H1 (cell line): ENCODE measurements around the gene RAB34. TPM values are rescaled to one million over a fixed set of nuclear protein-coding genes. Genes with fewer than 3 reads are reported as not detected.

Experiments
- CTCF ChIA-PET: fragments of 300-600 bp; sonication (Branson Sonifier 250); formaldehyde crosslinking; loops from one replicate; lab custom pipeline; 2021; ENCODE audit not compliant: partially characterized antibody; lab: Charles Lee
- POLR2A ChIA-PET: fragments of 300-600 bp; sonication (Branson Sonifier 250); formaldehyde crosslinking; loops from one replicate; lab custom pipeline; 2021; ENCODE audit warnings: inconsistent platforms; ENCODE audit not compliant: partially characterized antibody; lab: Charles Lee
- DNase-seq, 2 experiments: peaks; one replicate each; pipeline versions ENCODE4 v3.0.0 to v3.0.0-alpha.2; 2010 to 2022; ENCODE audit warnings: low spot score in 2 of 2, low read depth in 1 of 2, mixed read lengths in 1 of 2
- FAIRE-seq: peaks from 2 replicates; lab custom pipeline; 2011; peaks lifted over from hg19 to GRCh38; lab: Jason Lieb, UNC
- H2AFZ ChIP-seq: 2 replicates; pipeline ENCODE4 v1.8.1; 2012; ENCODE audit warnings: low read length, inconsistent platforms
- H2AK5ac ChIP-seq: 2 replicates; pipeline ENCODE4 v1.6.1; 2013; ENCODE audit warnings: low read depth, low read length
- H2BK120ac ChIP-seq: replicated peaks from 2 replicates; pipeline ENCODE3; 2013; ENCODE audit warnings: low read depth, low read length, inconsistent platforms
- H2BK12ac ChIP-seq: 2 replicates; pipeline ENCODE4 v1.6.1; 2013; ENCODE audit warnings: low read depth, low read length
- H2BK15ac ChIP-seq: 2 replicates; pipeline ENCODE4 v1.6.1; 2013; ENCODE audit warnings: low read length
- H2BK20ac ChIP-seq: 2 replicates; pipeline ENCODE4 v1.6.1; 2013; ENCODE audit warnings: low read length
- H2BK5ac ChIP-seq: 2 replicates; pipeline ENCODE4 v1.6.1; 2013; ENCODE audit warnings: low read depth, low read length
- H3K14ac ChIP-seq: 2 replicates; pipeline ENCODE4 v1.6.1; 2013; ENCODE audit warnings: inconsistent platforms; ENCODE audit not compliant: insufficient read length
- H3K18ac ChIP-seq: 2 replicates; pipeline ENCODE4 v1.6.1; 2013; ENCODE audit warnings: low read length; ENCODE audit errors: extremely low read depth
- H3K23ac ChIP-seq: 2 replicates; pipeline ENCODE4 v1.6.1; 2013; ENCODE audit warnings: inconsistent platforms; ENCODE audit not compliant: insufficient read length
- H3K23me2 ChIP-seq: 2 replicates; pipeline ENCODE4 v1.6.1; 2013; ENCODE audit warnings: low read depth, low read length
- H3K27ac ChIP-seq: 2 replicates; pipeline ENCODE4 v1.6.1; 2011; ENCODE audit warnings: low read depth, low read length, inconsistent platforms
- H3K27me3 ChIP-seq, 4 experiments: replicated peaks in 1 of 4; 1 replicate in 1 of 4; 2 replicates in 3 of 4; pipeline versions ENCODE4 v1.6.1 to v1.8.1; 2011 to 2013; ENCODE audit warnings: low read length in 3 of 4, mild to moderate bottlenecking in 3 of 4, inconsistent platforms in 2 of 4, mixed read lengths in 2 of 4, moderate library complexity in 1 of 4; ENCODE audit not compliant: control insufficient read depth in 3 of 4, insufficient read depth in 3 of 4; ENCODE audit errors: extremely low read depth in 1 of 4
- H3K36me3 ChIP-seq, 4 experiments: 2 replicates each; pipeline versions ENCODE4 v1.6.1 to v1.8.1; 2011 to 2013; ENCODE audit warnings: mild to moderate bottlenecking in 4 of 4, low read length in 3 of 4, moderate library complexity in 2 of 4, control low read depth in 1 of 4, inconsistent platforms in 1 of 4; ENCODE audit not compliant: insufficient read depth in 4 of 4, control insufficient read depth in 2 of 4
- H3K4ac ChIP-seq: replicated peaks from 2 replicates; pipeline ENCODE3; 2013; ENCODE audit warnings: low read length, low read depth, mixed read lengths, inconsistent platforms; ENCODE audit not compliant: insufficient read length
- H3K4me1 ChIP-seq, 4 experiments: replicated peaks in 1 of 4; 1 replicate in 1 of 4; 2 replicates in 3 of 4; pipeline versions ENCODE4 v1.6.1 to v1.8.1; 2011 to 2013; ENCODE audit warnings: low read length in 3 of 4, inconsistent platforms in 2 of 4, mixed read lengths in 1 of 4; ENCODE audit not compliant: insufficient read depth in 4 of 4, control insufficient read depth in 3 of 4
- H3K4me2 ChIP-seq, 2 experiments: 2 replicates each; pipeline versions ENCODE4 v1.6.1 to v1.8.1; 2011 to 2013; ENCODE audit warnings: low read depth in 2 of 2, low read length in 2 of 2, control low read depth in 1 of 2, inconsistent platforms in 1 of 2, mild to moderate bottlenecking in 1 of 2; ENCODE audit not compliant: insufficient read depth in 1 of 2
- H3K4me3 ChIP-seq, 4 experiments: fragments of 200-600, 300-600 bp in 1 of 4; sonication (generic), shearing (Covaris generic), sonication (Bioruptor Twin) in 1 of 4; 2 replicates each; pipeline versions ENCODE4 v1.5.1 to v1.8.1; 2011 to 2016; ENCODE audit warnings: low read length in 4 of 4, low read depth in 3 of 4, control low read depth in 2 of 4, inconsistent platforms in 2 of 4, mild to moderate bottlenecking in 2 of 4, mixed read lengths in 1 of 4, moderate library complexity in 1 of 4; ENCODE audit not compliant: insufficient read depth in 2 of 4; ENCODE audit errors: extremely low read depth in 1 of 4
- H3K56ac ChIP-seq: replicated peaks from 2 replicates; pipeline ENCODE3; 2013; ENCODE audit warnings: low read depth, mild to moderate bottlenecking, mixed read lengths, low read length, inconsistent platforms; ENCODE audit not compliant: insufficient read length
- H3K79me1 ChIP-seq: 2 replicates; pipeline ENCODE4 v1.6.1; 2013; ENCODE audit warnings: low read depth, low read length, control low read depth
- H3K79me2 ChIP-seq, 2 experiments: 2 replicates each; pipeline versions ENCODE4 v1.6.1 to v1.8.1; 2012 to 2013; ENCODE audit warnings: low read length in 2 of 2, mild to moderate bottlenecking in 2 of 2, inconsistent platforms in 1 of 2; ENCODE audit not compliant: insufficient read depth in 2 of 2, control insufficient read depth in 1 of 2
- H3K9ac ChIP-seq, 4 experiments: replicated peaks in 1 of 4; 1 replicate in 1 of 4; 2 replicates in 3 of 4; pipeline versions ENCODE4 v1.6.1 to v1.8.1; 2011 to 2013; ENCODE audit warnings: low read depth in 3 of 4, low read length in 3 of 4, control low read depth in 2 of 4, mild to moderate bottlenecking in 2 of 4, moderate library complexity in 2 of 4, inconsistent platforms in 1 of 4; ENCODE audit errors: extremely low read depth in 1 of 4
- H3K9me3 ChIP-seq, 2 experiments: 2 replicates each; pipeline versions ENCODE4 v1.6.1 to v1.8.1; 2012 to 2013; ENCODE audit warnings: mild to moderate bottlenecking in 2 of 2, moderate library complexity in 2 of 2, control low read depth in 1 of 2, inconsistent platforms in 1 of 2, low read depth in 1 of 2, low read length in 1 of 2, mixed read lengths in 1 of 2; ENCODE audit not compliant: insufficient read depth in 2 of 2
- H4K20me1 ChIP-seq, 2 experiments: replicated peaks in 1 of 2; 2 replicates each; pipeline versions ENCODE3 to v1.8.1; 2011 to 2013; ENCODE audit warnings: inconsistent platforms in 2 of 2, low read length in 2 of 2, mild to moderate bottlenecking in 1 of 2; ENCODE audit not compliant: insufficient read depth in 2 of 2, control insufficient read depth in 1 of 2
- H4K5ac ChIP-seq: 2 replicates; pipeline ENCODE4 v1.6.1; 2013; ENCODE audit warnings: low read length, low read depth, mixed read lengths, inconsistent platforms; ENCODE audit not compliant: insufficient read length
- H4K8ac ChIP-seq: 2 replicates; pipeline ENCODE4 v1.8.0; 2013; ENCODE audit warnings: mild to moderate bottlenecking, moderate library complexity, low read length, inconsistent platforms; ENCODE audit not compliant: insufficient read depth; ENCODE audit errors: extremely low read depth
- H4K91ac ChIP-seq: replicated peaks from 2 replicates; pipeline ENCODE3; 2013; ENCODE audit warnings: low read length, mixed read lengths, inconsistent platforms; ENCODE audit not compliant: insufficient read length
- EGR1 ChIP-seq: IDR thresholded peaks from 2 replicates; pipeline ENCODE4 v1.6.1; 2011; ENCODE audit warnings: low read depth, low read length, borderline replicate concordance
- SIRT6 ChIP-seq: IDR thresholded peaks from one replicate; pipeline ENCODE4 v1.7.1; 2012; ENCODE audit warnings: low read length, inconsistent platforms
- WGBS, 2 experiments: shearing (Covaris generic) in 1 of 2; methylation state at CpG; one replicate each; pipeline versions ENCODE4 v1.1.6 to v1.1.7; 2013 to 2015; ENCODE audit warnings: low lambda C conversion rate in 2 of 2, mixed read lengths in 2 of 2, inconsistent platforms in 1 of 2, low coverage in 1 of 2, missing lambda C conversion rate in 1 of 2; ENCODE audit not compliant: insufficient replicate concordance in 2 of 2, insufficient coverage in 1 of 2, insufficient read length in 1 of 2; ENCODE audit errors: extremely low coverage in 1 of 2, missing lambda C conversion rate in 1 of 2; 5-methylcytosine and 5-hydroxymethylcytosine counted together
- polyA plus RNA-seq, 7 experiments: library from polyadenylated mRNA; depleted of rRNA in 3 of 7; stranded (reverse) in 5 of 7; unstranded in 2 of 7; fragments of >200 nt in 5 of 7; fragments of 200-250 nt in 2 of 7; gene quantifications; 1 replicate in 5 of 7; 2 replicates in 1 of 7; 4 replicates in 1 of 7; pipeline versions ENCODE4 v1.2.1 to v1.2.3, GENCODE V29; 2011 to 2013; ENCODE audit warnings: missing spikeins in 2 of 7, mixed read lengths in 2 of 7
- total RNA-seq: library from RNA; stranded (reverse); fragmentation: NEBNext Ultra II Directional; extraction: Animal tissue kit (Norgen Biotek cat#: 25700); gene quantifications from 2 replicates; pipeline ENCODE4 v1.2.1, GENCODE V29; 2021

RAB34 gene
- total and polyA plus RNA-seq, 2 of the 8 experiments (the other 6 are each of a cell fraction or from before 2014, with no cell fraction given) = 237 to 305 TPM

- no peak for FAIRE-seq
- Histone ChIP-seq H3K9me3 (no peaks in the 10 kb centered on the region), H2BK5ac (no peak overlapping the region), H3K79me2 (no peaks in the 10 kb centered on the region), H4K5ac (no peak overlapping the region), H3K18ac (no peak overlapping the region), H4K91ac (no peak overlapping the region), H3K36me3 (peaks cover 60 to 97% (median 88%) of the 10 kb centered on the region in 4 experiments), H2BK20ac (no peak overlapping the region), H3K27ac (no peak overlapping the region), H3K14ac (no peak overlapping the region), H2BK120ac (no peak overlapping the region), H3K9ac (no peak overlapping the region; a peak in 1 of 7 replicates), H4K20me1 (peaks cover 3 to 8% of the 10 kb centered on the region in 2 experiments), H3K4me3 (no peak overlapping the region), H3K4me1 (no peaks in the 10 kb centered on the region), H2BK12ac (no peak overlapping the region), H3K23ac (no peak overlapping the region), H4K8ac (no peak overlapping the region), H2AK5ac (no peak overlapping the region), H2AFZ (no peak overlapping the region), H3K23me2 (no peaks in the 10 kb centered on the region), H3K79me1 (no peaks in the 10 kb centered on the region), H3K56ac (no peak overlapping the region), H3K4me2 (no peak overlapping the region), H3K27me3 (no peaks in the 10 kb centered on the region), H3K4ac (no peak overlapping the region), H2BK15ac (no peak overlapping the region)
- no peak for DNase-seq
- 89% methylated on average over 3 of the region's 3 CpGs; no CpG with 5 or more reads in 1 of the 2 experiments for WGBS, 2 experiments
- TF ChIP-seq SIRT6 (no peak), EGR1 (no peak)
- ChIA-PET CTCF (interaction anchor here (3.3 kb wide), 1 partner anchor 8 kb away, joined by 13 read pairs; no protein-coding TSS in a partner anchor), POLR2A (interaction anchor here (1.4 to 3.7 kb wide), 2 partner anchors 9 to 15 kb away, joined by 3 to 13 read pairs; no protein-coding TSS in a partner anchor)
Observed at GRCh38 chr17:28684963-28685362, 32.7 kb downstream of the RAB34 start.
